Measurements from ENCODE around the gene LSR. TPM values are rescaled to one million over a fixed set of nuclear protein-coding genes. Genes with fewer than 3 reads are reported as not detected.
A peak's percentile ranks its signal among the peaks of the same experiment; 100 is the strongest.

LSR gene
- total RNA-seq (4.2 TPM), polyA plus RNA-seq (27.9 TPM)

GRCh38 chr19:35248310-35249145 lies at the start of gene LSR:
TSS of gene LSR (plus strand) at chr19:35249002. CDS start at chr19:35249023, 21 bp downstream.
- DNase-seq (ENCODE audit: extremely low spot score) = peak; percentile 61
- H3K4me1 ChIP-seq (ENCODE audit: insufficient read depth) = no peaks in the 10 kb centered on the region
- peak within 1 kb of the TSS; percentile 74 for H3K27ac ChIP-seq (ENCODE audit: low read depth)
- H3K4me3 ChIP-seq (ENCODE audit: low read depth, low read length) = peak within 1 kb of the TSS; percentile 50
- H3K36me3 ChIP-seq (ENCODE audit: insufficient read depth) = no peaks in the 10 kb centered on the region
- WGBS = under 1% methylated on average over 69 of the region's 69 CpGs

GRCh38 chr19:35199481-35199880 lies 49.3 kb upstream of the LSR start:
- Histone ChIP-seq H3K4me1 (ENCODE audit: insufficient read depth) (no peaks in the 10 kb centered on the region), H3K36me3 (ENCODE audit: insufficient read depth) (no peaks in the 10 kb centered on the region), H3K4me3 (ENCODE audit: low read depth, low read length) (no peak overlapping the region), H3K27ac (ENCODE audit: low read depth) (no peak overlapping the region)
- DNase-seq (ENCODE audit: extremely low spot score) = no peak
- 54% methylated on average over 2 of the region's 2 CpGs for WGBS

- 68% methylated on average over 4 of the region's 4 CpGs for WGBS
- DNase-seq (ENCODE audit: extremely low spot score) = no peak
- H3K27ac ChIP-seq (ENCODE audit: low read depth) = no peak overlapping the region
- no peaks in the 10 kb centered on the region for H3K4me1 ChIP-seq (ENCODE audit: insufficient read depth)
- H3K36me3 ChIP-seq (ENCODE audit: insufficient read depth) = no peaks in the 10 kb centered on the region
- H3K4me3 ChIP-seq (ENCODE audit: low read depth, low read length) = no peak overlapping the region
Observed at GRCh38 chr19:35202722-35203688, 45.8 kb upstream of the LSR start.

GRCh38 chr19:35204799-35205732 lies 43.7 kb upstream of the LSR start:
- no peak for DNase-seq (ENCODE audit: extremely low spot score)
- H3K27ac ChIP-seq (ENCODE audit: low read depth) = no peak overlapping the region
- 64% methylated on average over 13 of the region's 13 CpGs for WGBS

GRCh38 chr19:35205733-35206323 lies 43.0 kb upstream of the LSR start:
- DNase-seq (ENCODE audit: extremely low spot score) = no peak
- 61% methylated on average over 6 of the region's 6 CpGs for WGBS
- Histone ChIP-seq H3K27ac (ENCODE audit: low read depth) (no peak overlapping the region), H3K4me1 (ENCODE audit: insufficient read depth) (no peaks in the 10 kb centered on the region), H3K4me3 (ENCODE audit: low read depth, low read length) (no peak overlapping the region), H3K36me3 (ENCODE audit: insufficient read depth) (no peaks in the 10 kb centered on the region)

More at GRCh38 chr19:35204799-35205732, 43.7 kb upstream of the LSR start:
- Histone ChIP-seq H3K4me1 (ENCODE audit: insufficient read depth) (no peaks in the 10 kb centered on the region), H3K36me3 (ENCODE audit: insufficient read depth) (no peaks in the 10 kb centered on the region), H3K4me3 (ENCODE audit: low read depth, low read length) (no peak overlapping the region)

GRCh38 chr19:35206379-35206778 lies 42.4 kb upstream of the LSR start:
- Histone ChIP-seq H3K4me1 (ENCODE audit: insufficient read depth) (no peaks in the 10 kb centered on the region), H3K27ac (ENCODE audit: low read depth) (no peak overlapping the region), H3K36me3 (ENCODE audit: insufficient read depth) (no peaks in the 10 kb centered on the region), H3K4me3 (ENCODE audit: low read depth, low read length) (no peak overlapping the region)
- no peak for DNase-seq (ENCODE audit: extremely low spot score)
- WGBS = 52% methylated on average over 5 of the region's 5 CpGs

- WGBS = 92% methylated on average over 1 of the region's 1 CpG
- Histone ChIP-seq H3K36me3 (ENCODE audit: insufficient read depth) (no peaks in the 10 kb centered on the region), H3K4me1 (ENCODE audit: insufficient read depth) (no peaks in the 10 kb centered on the region), H3K4me3 (ENCODE audit: low read depth, low read length) (no peak overlapping the region), H3K27ac (ENCODE audit: low read depth) (no peak overlapping the region)
- no peak for DNase-seq (ENCODE audit: extremely low spot score)
Observed at GRCh38 chr19:35206855-35207254, 41.9 kb upstream of the LSR start.

- H3K27ac ChIP-seq (ENCODE audit: low read depth) = no peak overlapping the region
- 76% methylated on average over 8 of the region's 8 CpGs for whole genome bisulfite sequencing
Observed at GRCh38 chr19:35207391-35207871, 41.4 kb upstream of the LSR start.

GRCh38 chr19:35208121-35208520 lies 40.7 kb upstream of the LSR start:
- no peaks in the 10 kb centered on the region for H3K4me1 ChIP-seq (ENCODE audit: insufficient read depth)
- no peak overlapping the region for H3K4me3 ChIP-seq (ENCODE audit: low read depth, low read length)
- no peak for DNase-seq (ENCODE audit: extremely low spot score)
- no peaks in the 10 kb centered on the region for H3K36me3 ChIP-seq (ENCODE audit: insufficient read depth)
- 94% methylated on average over 8 of the region's 8 CpGs for WGBS
- H3K27ac ChIP-seq (ENCODE audit: low read depth) = no peak overlapping the region

More at GRCh38 chr19:35207391-35207871, 41.4 kb upstream of the LSR start:
- Histone ChIP-seq H3K36me3 (ENCODE audit: insufficient read depth) (no peaks in the 10 kb centered on the region), H3K4me1 (ENCODE audit: insufficient read depth) (no peaks in the 10 kb centered on the region), H3K4me3 (ENCODE audit: low read depth, low read length) (no peak overlapping the region)
- no peak for DNase-seq (ENCODE audit: extremely low spot score)

- H3K27ac ChIP-seq (ENCODE audit: low read depth) = no peak overlapping the region
- no peaks in the 10 kb centered on the region for H3K4me1 ChIP-seq (ENCODE audit: insufficient read depth)
- no peaks in the 10 kb centered on the region for H3K36me3 ChIP-seq (ENCODE audit: insufficient read depth)
- DNase-seq (ENCODE audit: extremely low spot score) = no peak
- WGBS = 63% methylated on average over 4 of the region's 4 CpGs
- no peak overlapping the region for H3K4me3 ChIP-seq (ENCODE audit: low read depth, low read length)
Observed at GRCh38 chr19:35209646-35210045, 39.2 kb upstream of the LSR start.

- Histone ChIP-seq H3K4me3 (ENCODE audit: low read depth, low read length) (no peak overlapping the region), H3K36me3 (ENCODE audit: insufficient read depth) (no peaks in the 10 kb centered on the region), H3K27ac (ENCODE audit: low read depth) (peak overlapping the region; percentile 25), H3K4me1 (ENCODE audit: insufficient read depth) (no peaks in the 10 kb centered on the region)
- whole genome bisulfite sequencing = 69% methylated on average over 7 of the region's 7 CpGs
- DNase-seq (ENCODE audit: extremely low spot score) = no peak
Observed at GRCh38 chr19:35211545-35212230, 37.1 kb upstream of the LSR start.

GRCh38 chr19:35212241-35212640 lies 36.6 kb upstream of the LSR start:
- Histone ChIP-seq H3K4me1 (ENCODE audit: insufficient read depth) (no peaks in the 10 kb centered on the region), H3K36me3 (ENCODE audit: insufficient read depth) (no peaks in the 10 kb centered on the region), H3K27ac (ENCODE audit: low read depth) (peak overlapping the region; percentile 25), H3K4me3 (ENCODE audit: low read depth, low read length) (no peak overlapping the region)
- no peak for DNase-seq (ENCODE audit: extremely low spot score)
- 67% methylated on average over 7 of the region's 7 CpGs for WGBS

Data from urinary bladder (tissue), 4 donors.